Embryonic facial prominence (tissue), 1 donor: Measurements from ENCODE around the gene SH2D1B.

ENCODE experiments used
- DNase-seq: peaks from one replicate; pipeline ENCODE4 v3.0.0-alpha.2; 2016; ENCODE audit errors: extremely low spot score

Gene SH2D1B

DNA sequence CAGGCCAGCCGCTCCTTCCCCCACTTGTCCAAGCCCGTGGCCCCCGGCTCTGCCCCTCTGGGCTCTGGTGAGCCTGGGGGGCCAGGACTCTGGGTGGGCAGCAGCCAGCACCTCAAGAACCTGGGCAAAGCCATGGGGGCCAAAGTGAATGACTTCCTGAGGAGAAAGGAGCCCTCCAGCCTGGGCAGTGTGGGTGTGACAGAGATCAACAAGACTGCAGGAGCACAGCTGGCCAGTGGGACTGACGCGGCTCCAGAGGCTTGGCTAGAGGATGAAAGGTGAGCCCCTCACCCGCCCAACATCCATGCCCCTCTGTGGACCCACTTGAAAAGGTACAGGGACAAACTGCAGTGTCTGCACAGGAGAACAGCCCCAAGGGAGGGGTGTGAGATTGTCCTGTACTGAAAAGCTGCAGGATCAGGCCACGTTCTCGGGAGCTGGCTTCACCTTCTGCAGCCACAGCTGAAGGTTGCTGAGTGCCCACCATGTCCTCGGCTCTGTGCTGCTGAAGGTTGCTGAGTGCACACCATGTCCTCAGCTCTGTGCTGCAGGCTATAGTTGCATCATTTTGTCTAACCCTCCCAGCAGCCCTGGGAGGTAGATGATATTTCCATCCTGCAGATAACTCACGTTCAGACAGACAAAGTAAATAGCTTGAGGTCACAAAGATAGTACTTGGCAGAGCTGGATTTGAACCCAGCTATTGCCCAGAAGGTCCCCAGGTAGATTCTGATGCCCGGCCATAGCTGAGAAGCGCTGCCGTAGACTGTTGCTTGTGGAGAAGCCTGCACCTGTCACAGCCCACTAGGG lies 29.8 kb downstream of the SH2D1B start:
- DNase-seq, result no peak

DNA sequence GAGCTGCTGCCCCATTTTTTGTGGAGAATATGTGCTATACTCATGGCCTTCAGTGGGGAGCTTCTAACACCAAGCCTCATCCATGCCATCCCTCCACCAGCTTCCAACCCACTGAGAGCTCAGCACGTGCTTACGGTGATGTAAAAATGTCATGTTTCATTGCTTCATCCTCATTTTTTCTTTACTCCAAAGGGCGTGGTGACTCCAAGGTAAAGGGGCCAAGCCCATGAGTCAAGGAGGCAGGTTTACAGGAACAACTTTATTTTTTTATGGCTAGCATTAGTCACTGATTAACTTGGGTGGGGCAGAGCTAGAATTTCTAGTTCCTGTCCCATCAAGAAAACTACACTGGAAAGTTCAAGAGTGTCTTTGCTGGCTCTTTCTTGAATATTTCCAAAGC lies 30.6 kb downstream of the SH2D1B start, which contains the start of gene C1orf226:
Gene C1orf226 (plus strand): TSS at position 346 of the 400 bp plus-strand sequence. CDS start 174 bp downstream, outside the sequence.
- DNase-seq, result no peak

GRCh38 chr1:162380061-162380846 lies 31.7 kb downstream of the SH2D1B start:
- no peak for DNase-seq

DNA sequence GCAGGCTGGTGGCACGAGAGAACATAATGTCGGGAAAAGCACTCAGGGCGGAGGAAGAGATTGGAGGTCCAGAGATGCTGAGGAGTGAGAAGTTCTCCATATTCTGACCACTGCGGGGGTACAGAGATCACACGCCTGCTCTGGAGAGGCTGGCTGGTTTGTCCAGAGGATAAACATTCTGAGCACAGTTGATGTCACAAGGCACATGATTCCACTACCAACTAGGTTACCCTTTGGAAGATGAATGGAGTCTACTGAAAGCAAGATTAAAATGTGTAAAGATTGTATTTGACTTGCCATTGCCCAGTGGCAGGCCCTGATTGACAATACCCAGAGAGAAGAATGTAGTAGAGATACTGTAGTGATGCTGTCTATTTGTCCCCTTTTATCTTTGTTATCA lies 35.2 kb downstream of the SH2D1B start, which contains the start of gene SPATA46:
Gene SPATA46 (minus strand): TSS at position 164 of the 400 bp plus-strand sequence. CDS start 64 bp downstream, at position 100.
- DNase-seq, result no peak

- no peak for DNase-seq
Observed at GRCh38 chr1:162375463-162375862, 36.5 kb downstream of the SH2D1B start.

DNA sequence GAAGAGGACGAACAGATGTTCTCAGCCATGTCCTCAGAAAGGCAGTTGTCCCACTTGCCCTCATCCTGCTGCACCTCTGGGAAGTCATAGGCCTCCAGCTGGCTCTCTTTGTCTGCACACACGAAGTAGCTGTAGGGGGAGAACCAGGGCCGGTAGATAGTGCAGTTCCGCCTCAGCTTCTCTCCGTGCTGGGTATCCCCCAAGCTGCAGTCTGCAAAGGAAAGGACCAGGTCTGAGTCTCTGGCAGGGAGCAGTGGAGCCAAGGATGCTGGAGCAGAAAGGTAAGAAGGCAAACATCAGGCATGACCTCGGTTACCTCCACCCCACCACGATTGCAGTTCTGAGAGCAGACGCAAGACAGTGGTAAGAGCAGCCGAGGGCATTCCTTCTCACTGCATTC lies 37.5 kb downstream of the SH2D1B start:
- no peak for DNase-seq

- DNase-seq, result no peak
Observed at GRCh38 chr1:162373541-162374260, 38.2 kb downstream of the SH2D1B start.

GRCh38 chr1:162373072-162373427 lies 38.9 kb downstream of the SH2D1B start:
- no peak for DNase-seq

- DNase-seq, result no peak
Observed at GRCh38 chr1:162372159-162373071, 39.5 kb downstream of the SH2D1B start.

GRCh38 chr1:162371611-162372010 lies 40.3 kb downstream of the SH2D1B start:
- DNase-seq, result no peak

- no peak for DNase-seq
Observed at GRCh38 chr1:162370721-162371120, 41.2 kb downstream of the SH2D1B start.

DNA sequence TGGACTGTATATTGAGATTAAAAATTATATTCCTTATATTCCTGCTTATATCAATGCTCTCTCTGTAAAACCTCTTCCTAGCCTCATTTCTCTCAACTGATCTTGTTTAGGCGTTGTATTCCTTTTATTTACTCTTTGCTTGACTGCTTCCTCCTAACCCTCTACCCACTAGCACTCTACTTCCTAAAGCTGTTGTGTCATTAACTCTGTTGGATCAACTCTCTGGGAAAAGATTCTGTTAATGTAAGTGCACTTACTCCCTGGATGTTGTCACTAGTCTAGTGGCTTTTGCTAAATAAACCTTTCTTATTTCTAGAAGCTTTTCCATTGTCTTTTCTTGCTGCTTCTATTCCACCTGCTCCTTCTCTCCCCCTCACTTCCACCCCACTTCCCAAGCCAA lies 41.8 kb downstream of the SH2D1B start:
- no peak for DNase-seq

- DNase-seq, result no peak
Observed at GRCh38 chr1:162369571-162369970, 42.4 kb downstream of the SH2D1B start.

DNA sequence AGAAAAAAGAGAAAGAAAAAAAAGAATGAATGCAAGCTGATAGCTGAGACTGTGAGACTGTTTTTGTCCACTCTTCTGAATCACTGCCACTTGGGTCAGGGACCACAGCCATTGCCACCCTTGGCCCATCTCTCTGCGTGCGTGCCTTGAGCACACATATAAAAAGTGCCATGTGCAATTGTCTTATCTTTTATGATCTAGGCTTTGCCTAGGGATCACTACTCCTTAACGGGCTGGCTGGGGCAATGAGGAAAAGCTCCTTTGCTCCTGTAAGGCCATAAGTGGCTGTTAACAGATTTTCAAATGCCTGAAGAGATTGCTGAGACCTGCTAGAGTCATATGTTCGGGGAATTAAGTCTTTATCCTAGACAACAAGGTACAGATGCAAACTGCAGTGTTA lies 43.5 kb downstream of the SH2D1B start:
- no peak for DNase-seq

- no peak for DNase-seq
Observed at GRCh38 chr1:162367772-162368171, 44.2 kb downstream of the SH2D1B start.

DNA sequence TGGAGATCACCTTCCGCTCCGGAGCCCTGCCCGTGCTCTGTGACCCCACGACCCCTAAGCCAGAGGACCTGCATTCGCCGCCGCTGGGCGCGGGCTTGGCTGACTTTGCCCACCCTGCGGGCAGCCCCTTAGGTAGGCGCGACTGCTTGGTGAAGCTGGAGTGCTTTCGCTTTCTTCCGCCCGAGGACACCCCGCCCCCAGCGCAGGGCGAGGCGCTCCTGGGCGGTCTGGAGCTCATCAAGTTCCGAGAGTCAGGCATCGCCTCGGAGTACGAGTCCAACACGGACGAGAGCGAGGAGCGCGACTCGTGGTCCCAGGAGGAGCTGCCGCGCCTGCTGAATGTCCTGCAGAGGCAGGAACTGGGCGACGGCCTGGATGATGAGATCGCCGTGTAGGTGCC lies 44.9 kb downstream of the SH2D1B start:
- DNase-seq, result no peak

DNA sequence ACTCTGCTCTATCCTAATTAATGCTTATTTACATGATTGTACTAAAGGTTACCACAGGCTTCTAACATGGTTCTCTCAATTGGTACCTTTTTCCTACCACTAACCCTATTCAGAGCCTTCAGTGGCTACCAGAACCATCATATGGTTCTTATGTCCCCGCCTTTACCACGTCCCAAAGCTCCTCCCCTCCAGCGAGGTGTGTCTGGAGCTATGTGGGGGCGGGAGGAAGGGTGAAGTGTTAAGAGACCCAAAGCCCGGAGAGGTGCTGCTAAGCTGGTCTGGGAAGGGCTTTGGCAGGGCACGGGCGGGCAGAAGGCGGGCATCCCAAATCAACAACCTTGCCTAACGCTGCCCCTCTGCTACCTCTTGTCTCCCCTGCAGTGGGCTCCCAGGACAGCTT lies 45.3 kb downstream of the SH2D1B start:
- no peak for DNase-seq

DNA sequence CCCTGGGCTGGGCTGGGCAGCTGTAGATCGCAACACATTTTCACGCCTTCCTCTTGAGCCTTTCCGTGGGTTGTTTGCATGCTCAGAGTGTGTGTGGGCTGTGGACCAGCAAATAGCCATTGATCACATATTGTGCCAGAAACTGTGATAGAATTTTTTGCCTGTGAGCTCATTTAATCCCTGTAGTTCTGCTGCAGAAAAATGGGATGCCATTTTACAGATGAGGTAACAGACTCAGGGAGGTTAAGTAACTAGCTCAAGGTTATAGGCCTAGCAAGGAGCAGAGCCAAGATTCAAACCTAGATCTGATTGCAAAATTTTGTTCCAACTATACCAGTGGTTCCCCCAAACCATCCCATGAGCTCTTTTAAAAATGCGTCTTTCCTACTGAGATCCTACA lies 45.8 kb downstream of the SH2D1B start:
- no peak for DNase-seq

GRCh38 chr1:162365284-162366020 lies 46.5 kb downstream of the SH2D1B start:
- no peak for DNase-seq

- DNase-seq, result no peak
Observed at GRCh38 chr1:162364498-162364897, 47.4 kb downstream of the SH2D1B start.
